ENCODE measurements around the gene SSBP1.

The SSBP1 gene

GRCh38 chr7:141785706-141786552, 47.8 kb downstream of the SSBP1 start:
- Histone ChIP-seq H3K4me3 (ENCODE audit: low read depth in 1 of 2, low read length in 2 of 2) (no peak overlapping the region), H3K36me3 (ENCODE audit: insufficient read depth, low read length) (peaks cover 5% of the 10 kb centered on the region)

GRCh38 chr7:141788296-141788695, 50.1 kb downstream of the SSBP1 start:
- H3K27ac ChIP-seq (ENCODE audit: low read depth, low read length): no peak overlapping the region
- no peaks in the 10 kb centered on the region for H3K27me3 ChIP-seq (ENCODE audit: control insufficient read depth in 1 of 2, insufficient read depth in 2 of 2, low read length in 2 of 2)
- H3K9ac ChIP-seq (ENCODE audit: low read length): no peak overlapping the region
- no peak overlapping the region for H3K4me3 ChIP-seq (ENCODE audit: low read depth in 1 of 2, low read length in 2 of 2)
- H3K36me3 ChIP-seq (ENCODE audit: insufficient read depth, low read length): peaks cover 5% of the 10 kb centered on the region
- H3K4me1 ChIP-seq (ENCODE audit: insufficient read depth, low read length): no peaks in the 10 kb centered on the region
- H3K9me3 ChIP-seq (ENCODE audit: low read length): no peaks in the 10 kb centered on the region

More at GRCh38 chr7:141785706-141786552, 47.8 kb downstream of the SSBP1 start:
- Histone ChIP-seq H3K4me1 (ENCODE audit: insufficient read depth, low read length) (no peaks in the 10 kb centered on the region), H3K9ac (ENCODE audit: low read length) (no peak overlapping the region), H3K27me3 (ENCODE audit: control insufficient read depth in 1 of 2, insufficient read depth in 2 of 2, low read length in 2 of 2) (no peaks in the 10 kb centered on the region), H3K9me3 (ENCODE audit: low read length) (no peaks in the 10 kb centered on the region), H3K27ac (ENCODE audit: low read depth, low read length) (no peak overlapping the region)

- no peak within 1 kb of the TSS for H3K9ac ChIP-seq (ENCODE audit: low read length)
- H3K4me1 ChIP-seq (ENCODE audit: insufficient read depth, low read length): no peaks in the 10 kb centered on the region
- H3K9me3 ChIP-seq (ENCODE audit: low read length): no peaks in the 10 kb centered on the region
- H3K27me3 ChIP-seq (ENCODE audit: control insufficient read depth in 1 of 2, insufficient read depth in 2 of 2, low read length in 2 of 2): no peaks in the 10 kb centered on the region
- no peak within 1 kb of the TSS for H3K4me3 ChIP-seq (ENCODE audit: low read depth in 1 of 2, low read length in 2 of 2)
- peaks cover 5% of the 10 kb centered on the region for H3K36me3 ChIP-seq (ENCODE audit: insufficient read depth, low read length)
- H3K27ac ChIP-seq (ENCODE audit: low read depth, low read length): no peak within 1 kb of the TSS
Observed at GRCh38 chr7:141789917-141790316, 51.8 kb downstream of the SSBP1 start, which contains the start of gene TAS2R5. Gene TAS2R5, plus strand, starts transcription at chr7:141790217. Its CDS starts 145 bp downstream, at chr7:141790362.

GRCh38 chr7:141792526-141792925, 54.4 kb downstream of the SSBP1 start:
- Histone ChIP-seq H3K27me3 (ENCODE audit: control insufficient read depth in 1 of 2, insufficient read depth in 2 of 2, low read length in 2 of 2) (no peaks in the 10 kb centered on the region), H3K4me3 (ENCODE audit: low read depth in 1 of 2, low read length in 2 of 2) (no peak overlapping the region), H3K27ac (ENCODE audit: low read depth, low read length) (no peak overlapping the region), H3K36me3 (ENCODE audit: insufficient read depth, low read length) (peaks cover 5% of the 10 kb centered on the region), H3K9ac (ENCODE audit: low read length) (no peak overlapping the region), H3K9me3 (ENCODE audit: low read length) (no peaks in the 10 kb centered on the region), H3K4me1 (ENCODE audit: insufficient read depth, low read length) (no peaks in the 10 kb centered on the region)
